ENCODE measurements around the gene MCMBP. TPM values are rescaled to one million over a fixed set of nuclear protein-coding genes. Genes with fewer than 3 reads are reported as not detected.

Gene MCMBP
- polyA plus RNA-seq (46.6 to 74.4 TPM (median 59.9 TPM) in 3 replicates), polyA minus RNA-seq (33.4 to 68.1 TPM (median 44.0 TPM) in 3 replicates)
- polyA plus RNA-seq (2011; ENCODE audit: low read depth): 24.5 TPM
- polyA plus RNA-seq (2011; cell fraction: cytosol; rRNA removed): 38.3 and 68.7 TPM in 2 replicates
- 49.6 and 60.1 TPM in 2 replicates for polyA plus RNA-seq (2011; cell fraction: nucleus; rRNA removed)
- polyA plus RNA-seq (2012; ENCODE audit: low replicate concordance): 36.0 and 39.4 TPM in 2 replicates
- 34.5 TPM for polyA minus RNA-seq (2011; cell fraction: cytosol; rRNA and poly(A)+ RNA removed)
- polyA minus RNA-seq (2011; cell fraction: nucleus; rRNA and poly(A)+ RNA removed): 25.7 and 39.4 TPM in 2 replicates

GRCh38 chr10:119872610-119872859, at the start of gene MCMBP:
Gene MCMBP (minus strand): TSS chr10:119872843. CDS start chr10:119872584, 259 bp downstream.
- Histone ChIP-seq H3K4me2 (ENCODE audit: control insufficient read depth, extremely low read depth, insufficient read depth, low read depth, low read length) (peak within 1 kb of the TSS; percentile 91), H3K4me3 (ENCODE audit: control insufficient read depth in 2 of 3, extremely low read depth in 1 of 3, insufficient read depth in 2 of 3, low read depth in 1 of 3, low read length in 3 of 3) (peak within 1 kb of the TSS; percentile 75 to 97 (median 80)), H3K9me3 (ENCODE audit: control insufficient read depth, low read depth, low read length) (no peaks in the 10 kb centered on the region), H2AFZ (ENCODE audit: control insufficient read depth, low read length) (peak within 1 kb of the TSS; percentile 84), H4K20me1 (ENCODE audit: control insufficient read depth, extremely low read depth, insufficient read depth, low read length) (peaks cover 7% of the 10 kb centered on the region), H3K27ac (ENCODE audit: control insufficient read depth, insufficient read depth, low read length) (peak within 1 kb of the TSS; percentile 70), H3K79me2 (ENCODE audit: control insufficient read depth, insufficient read depth, low read length) (peaks cover 51% of the 10 kb centered on the region), H3K36me3 (ENCODE audit: control insufficient read depth in 2 of 2, extremely low read depth in 1 of 2, insufficient read depth in 2 of 2, low read length in 2 of 2) (peaks cover 0 to 1% of the 10 kb centered on the region in 2 experiments), H3K9ac (ENCODE audit: control insufficient read depth, extremely low read depth, insufficient read depth, low read length) (peak within 1 kb of the TSS; percentile 84), H3K27me3 (ENCODE audit: control insufficient read depth, extremely low read depth, insufficient read depth, low read length) (no peaks in the 10 kb centered on the region), H3K4me1 (ENCODE audit: control insufficient read depth, extremely low read depth, insufficient read depth, low read length) (peaks cover 13% of the 10 kb centered on the region), H3K9me1 (ENCODE audit: control insufficient read depth, extremely low read depth, insufficient read depth, low read length) (no peaks in the 10 kb centered on the region)
- DNase-seq (ENCODE audit: low read depth, low spot score) (no peak), FAIRE-seq (no peak)
- no peak for TF ChIP-seq CTCF (optimal IDR thresholded peaks at IDR 0.05 in 1 of 3, IDR thresholded peaks at IDR 0.05 in 1 of 3, conservative IDR thresholded peaks at IDR 0.05 in 1 of 3; ENCODE audit: extremely low read depth in 1 of 3, insufficient read depth in 2 of 3, low read length in 3 of 3)
- no peak for TF ChIP-seq EZH2 (IDR thresholded peaks at IDR 0.05; ENCODE audit: low read length)
- dilution Hi-C loops (cut with MboI; ENCODE audit: extremely low pct_ligation_motif_present, low sequenced_read_pairs): no loop called here

GRCh38 chr10:119919826-119920225, 47.2 kb upstream of the MCMBP start:
- DNase-seq (ENCODE audit: low read depth, low spot score) (no peak), FAIRE-seq (no peak)
- dilution Hi-C loops (cut with MboI; ENCODE audit: extremely low pct_ligation_motif_present, low sequenced_read_pairs): no loop called here
- no peaks in the 10 kb centered on the region for H3K9me1 ChIP-seq (ENCODE audit: control insufficient read depth, extremely low read depth, insufficient read depth, low read length)
- H3K9ac ChIP-seq (ENCODE audit: control insufficient read depth, extremely low read depth, insufficient read depth, low read length): no peak overlapping the region
- no peak overlapping the region for H3K4me3 ChIP-seq (ENCODE audit: control insufficient read depth in 2 of 3, extremely low read depth in 1 of 3, insufficient read depth in 2 of 3, low read depth in 1 of 3, low read length in 3 of 3)
- peaks cover 21 to 24% of the 10 kb centered on the region in 2 experiments for H3K36me3 ChIP-seq (ENCODE audit: control insufficient read depth in 2 of 2, extremely low read depth in 1 of 2, insufficient read depth in 2 of 2, low read length in 2 of 2)
- H3K9me3 ChIP-seq (ENCODE audit: control insufficient read depth, low read depth, low read length): no peaks in the 10 kb centered on the region
- H2AFZ ChIP-seq (ENCODE audit: control insufficient read depth, low read length): no peak overlapping the region
- no peaks in the 10 kb centered on the region for H3K79me2 ChIP-seq (ENCODE audit: control insufficient read depth, insufficient read depth, low read length)
- no peaks in the 10 kb centered on the region for H3K27me3 ChIP-seq (ENCODE audit: control insufficient read depth, extremely low read depth, insufficient read depth, low read length)
- H3K27ac ChIP-seq (ENCODE audit: control insufficient read depth, insufficient read depth, low read length): no peak overlapping the region
- no peak for TF ChIP-seq EZH2 (IDR thresholded peaks at IDR 0.05; ENCODE audit: low read length)
- H3K4me1 ChIP-seq (ENCODE audit: control insufficient read depth, extremely low read depth, insufficient read depth, low read length): peaks cover 3% of the 10 kb centered on the region
- no peaks in the 10 kb centered on the region for H4K20me1 ChIP-seq (ENCODE audit: control insufficient read depth, extremely low read depth, insufficient read depth, low read length)
- H3K4me2 ChIP-seq (ENCODE audit: control insufficient read depth, extremely low read depth, insufficient read depth, low read depth, low read length): no peak overlapping the region

- dilution Hi-C loops (cut with MboI; ENCODE audit: extremely low pct_ligation_motif_present, low sequenced_read_pairs): no loop called here
- peaks cover 20 to 22% of the 10 kb centered on the region in 2 experiments for H3K36me3 ChIP-seq (ENCODE audit: control insufficient read depth in 2 of 2, extremely low read depth in 1 of 2, insufficient read depth in 2 of 2, low read length in 2 of 2)
- TF ChIP-seq CTCF (optimal IDR thresholded peaks at IDR 0.05 in 1 of 3, IDR thresholded peaks at IDR 0.05 in 1 of 3, conservative IDR thresholded peaks at IDR 0.05 in 1 of 3; ENCODE audit: extremely low read depth in 1 of 3, insufficient read depth in 2 of 3, low read length in 3 of 3): no peak
- TF ChIP-seq EZH2 (IDR thresholded peaks at IDR 0.05; ENCODE audit: low read length): no peak
Observed at GRCh38 chr10:119919271-119919670, 46.6 kb upstream of the MCMBP start.

More at GRCh38 chr10:119919271-119919670, 46.6 kb upstream of the MCMBP start:
- Histone ChIP-seq H3K9me1 (ENCODE audit: control insufficient read depth, extremely low read depth, insufficient read depth, low read length) (no peaks in the 10 kb centered on the region), H3K27me3 (ENCODE audit: control insufficient read depth, extremely low read depth, insufficient read depth, low read length) (no peaks in the 10 kb centered on the region), H3K4me3 (ENCODE audit: control insufficient read depth in 2 of 3, extremely low read depth in 1 of 3, insufficient read depth in 2 of 3, low read depth in 1 of 3, low read length in 3 of 3) (no peak overlapping the region), H3K4me2 (ENCODE audit: control insufficient read depth, extremely low read depth, insufficient read depth, low read depth, low read length) (no peak overlapping the region), H3K4me1 (ENCODE audit: control insufficient read depth, extremely low read depth, insufficient read depth, low read length) (peaks cover 3% of the 10 kb centered on the region), H3K9me3 (ENCODE audit: control insufficient read depth, low read depth, low read length) (no peaks in the 10 kb centered on the region), H3K9ac (ENCODE audit: control insufficient read depth, extremely low read depth, insufficient read depth, low read length) (no peak overlapping the region), H4K20me1 (ENCODE audit: control insufficient read depth, extremely low read depth, insufficient read depth, low read length) (no peaks in the 10 kb centered on the region), H2AFZ (ENCODE audit: control insufficient read depth, low read length) (no peak overlapping the region), H3K27ac (ENCODE audit: control insufficient read depth, insufficient read depth, low read length) (no peak overlapping the region), H3K79me2 (ENCODE audit: control insufficient read depth, insufficient read depth, low read length) (no peaks in the 10 kb centered on the region)
- DNase-seq (ENCODE audit: low read depth, low spot score) (no peak), FAIRE-seq (no peak)
